ENCODE data around the gene CCDC73.
"Not testable (repeated sequence)": the region's sequence is repeated elsewhere in the genome, so short reads cannot be mapped to it uniquely, and the experiment has no call there.

The CCDC73 gene

DNA sequence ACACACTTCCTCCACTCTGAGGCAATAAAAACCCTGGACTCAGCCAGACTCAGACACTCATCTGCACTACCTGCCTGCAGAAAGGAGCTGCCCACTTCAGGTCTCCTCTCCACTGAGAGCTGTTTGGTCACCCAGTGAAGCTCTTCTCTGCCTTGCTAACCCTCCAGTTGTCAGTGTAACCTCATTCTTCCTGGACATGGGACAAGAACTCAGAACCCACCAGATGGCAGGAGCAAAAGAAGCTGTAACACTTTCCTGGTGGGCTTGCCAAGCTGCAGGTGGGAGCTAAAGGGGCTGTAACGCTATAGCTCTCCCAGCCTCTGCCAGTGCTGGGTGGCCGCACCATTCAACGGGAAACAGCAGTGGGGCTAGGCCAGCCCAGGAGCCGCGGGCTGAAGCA is 89.7 kb downstream of the CCDC73 start:
- no peak for ATAC-seq

DNA sequence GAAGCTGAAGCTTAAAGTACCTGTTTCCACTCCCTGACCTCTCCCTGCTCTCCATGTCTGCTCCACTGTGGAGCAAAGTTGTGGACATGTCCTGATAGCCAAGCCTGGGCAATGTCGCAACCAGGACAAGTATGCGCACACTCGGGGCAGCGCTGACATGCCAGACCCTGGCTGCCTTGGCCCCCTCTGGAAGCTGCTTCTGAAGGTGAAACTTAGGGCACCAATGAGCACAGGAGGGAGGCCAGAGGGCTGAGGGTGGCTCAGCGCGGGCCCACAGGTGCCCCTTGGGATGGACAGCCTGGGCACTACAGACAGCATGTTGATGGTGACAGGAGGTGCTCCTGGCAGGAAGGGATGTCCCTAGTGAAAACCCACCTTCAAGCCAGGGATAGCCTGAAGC is 90.2 kb downstream of the CCDC73 start:
- ATAC-seq = no peak

DNA sequence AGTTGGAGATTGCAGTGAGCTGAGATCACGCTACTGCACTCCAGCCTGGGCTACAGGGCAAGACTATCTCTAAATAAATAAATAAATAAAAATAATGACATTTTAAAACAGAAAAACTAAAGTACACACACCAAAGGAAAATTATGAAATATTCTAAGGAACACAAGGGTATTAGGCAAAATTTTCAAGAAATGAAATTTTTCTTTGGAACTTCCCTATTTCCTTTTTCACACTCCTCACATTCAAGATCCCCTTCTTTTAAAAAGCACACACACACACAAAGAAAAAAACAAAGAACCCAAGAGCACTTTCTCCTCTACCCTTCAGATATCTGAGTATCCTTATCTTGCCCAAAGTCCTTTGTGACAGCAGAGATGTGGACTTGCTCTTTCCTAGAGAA is 92.8 kb downstream of the CCDC73 start:
- ATAC-seq = no peak

DNA sequence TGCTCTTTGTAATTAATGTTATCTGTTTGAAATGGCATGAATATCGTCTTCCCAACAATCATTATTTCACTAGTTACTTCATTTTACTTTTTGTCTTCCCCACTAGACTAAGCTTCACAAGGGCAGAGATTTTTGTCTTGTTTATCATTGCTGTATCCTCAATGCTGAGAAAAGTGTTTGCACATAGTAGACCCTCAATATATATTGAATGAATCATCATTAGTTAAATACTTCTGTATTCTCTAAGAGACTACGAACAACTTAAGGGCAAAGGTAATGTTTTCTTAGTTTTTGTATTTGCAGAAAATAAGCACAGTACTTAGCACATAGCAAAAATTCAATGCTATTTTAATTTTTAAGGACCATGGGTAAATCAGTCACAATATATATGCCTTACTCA is 95.9 kb downstream of the CCDC73 start:
- no peak for ATAC-seq

DNA sequence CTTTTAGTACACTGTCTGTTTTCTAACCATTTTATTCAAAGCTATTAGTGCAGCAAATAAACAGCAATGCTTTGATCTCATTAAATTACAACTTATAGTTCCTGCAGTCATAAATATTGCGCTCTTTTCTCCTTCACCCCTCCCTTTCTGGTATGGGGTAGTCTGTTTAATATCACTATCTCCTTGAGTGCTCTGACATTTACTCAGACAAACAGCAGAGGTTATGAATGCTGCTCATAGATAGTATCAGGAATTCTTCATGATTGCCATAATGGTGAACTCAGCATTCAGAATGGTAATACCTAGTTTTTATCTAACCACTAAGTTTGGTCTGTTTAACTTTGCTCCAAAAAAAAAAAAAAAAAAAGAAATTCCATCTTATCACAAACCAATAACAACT is 123.4 kb downstream of the CCDC73 start:
- ATAC-seq = no peak

DNA sequence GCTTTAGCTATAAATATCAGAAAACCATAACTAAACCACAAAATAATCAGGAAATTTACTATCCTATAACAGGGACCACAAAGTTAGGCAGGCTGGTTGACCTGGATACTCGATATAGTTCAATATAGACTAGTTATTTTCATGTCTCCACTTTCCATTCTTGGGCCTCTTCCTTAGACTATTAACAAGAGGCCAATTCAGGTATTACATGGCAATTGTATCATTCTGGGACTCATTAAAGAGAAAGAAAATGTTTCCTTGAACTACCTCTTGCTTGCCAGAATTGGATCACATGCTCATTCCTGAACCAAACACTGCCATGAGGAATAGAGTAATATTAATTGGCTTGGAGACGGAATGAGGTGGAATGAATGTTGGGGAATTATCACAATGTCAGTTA is 134.8 kb downstream of the CCDC73 start:
- ATAC-seq = no peak

DNA sequence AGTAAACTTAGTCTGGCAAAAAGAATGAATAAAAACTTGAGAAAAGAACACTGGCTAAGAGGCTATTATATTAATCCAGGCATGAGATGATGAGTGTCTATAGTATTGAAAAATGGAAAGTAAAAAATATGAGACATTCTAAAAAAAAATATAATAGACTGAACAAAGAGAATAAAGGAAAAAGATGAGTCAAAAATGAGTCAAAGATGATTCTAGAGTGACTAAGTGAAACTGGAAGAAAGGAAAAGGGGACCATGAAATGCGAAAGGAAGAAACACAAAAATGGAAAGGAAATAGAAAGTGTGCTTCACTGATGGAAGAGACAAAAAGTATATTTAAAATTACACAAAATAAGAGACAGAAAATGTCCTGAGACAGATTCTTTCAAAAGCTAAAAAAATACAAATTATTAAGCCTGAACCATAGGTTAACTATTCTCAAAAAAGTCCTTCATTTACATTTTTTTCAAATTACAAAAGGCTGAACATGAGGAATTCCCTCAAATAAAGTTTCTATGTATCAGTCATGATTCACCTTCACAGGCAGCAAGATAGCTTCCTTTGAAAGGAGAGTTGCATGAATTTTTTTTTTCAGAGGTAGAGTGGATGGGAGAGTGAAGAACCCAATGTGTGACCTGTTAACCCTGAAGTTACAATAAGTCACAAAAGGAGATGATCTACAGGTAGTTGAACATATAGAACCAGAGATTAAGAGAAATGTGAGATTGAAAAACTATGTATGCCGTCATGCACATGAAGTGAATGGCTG is 135.6 kb downstream of the CCDC73 start:
- peak; percentile 38 to 53 for ATAC-seq

DNA sequence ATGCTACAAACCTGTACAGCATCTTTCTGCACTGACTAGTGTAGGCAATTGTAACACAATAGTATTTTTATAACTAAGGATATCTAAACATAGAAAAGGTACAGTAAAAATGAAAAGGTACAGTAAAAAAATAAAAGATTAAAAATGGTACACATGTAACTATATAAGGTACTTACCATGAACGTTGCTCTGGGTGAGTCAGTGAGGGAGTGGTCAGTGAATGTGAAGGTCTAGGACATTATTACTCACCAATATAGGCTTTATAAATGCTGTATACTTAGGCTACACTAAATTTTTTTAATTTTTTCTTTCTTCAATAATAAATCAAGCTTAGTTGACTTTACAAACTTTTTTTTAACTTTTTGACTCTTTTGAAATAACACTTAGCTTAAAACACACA is 150.9 kb downstream of the CCDC73 start:
- no peak for ATAC-seq

DNA sequence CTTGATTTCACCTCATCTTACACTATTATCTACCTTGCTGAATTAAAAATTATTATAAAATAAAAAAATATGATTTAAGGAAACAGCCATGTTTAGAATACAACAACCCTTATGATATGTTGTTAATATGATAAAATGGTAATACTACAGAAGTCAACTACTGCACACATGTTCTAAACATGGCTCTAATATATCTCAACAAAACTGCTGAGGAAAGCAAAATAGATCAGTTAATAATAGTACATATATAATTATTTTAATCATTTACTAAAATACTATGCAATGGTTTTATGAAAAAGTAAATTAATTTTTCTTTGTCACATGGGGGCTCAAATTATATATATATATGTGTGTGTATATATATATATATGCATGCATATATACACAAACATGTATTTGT is 153.1 kb downstream of the CCDC73 start:
- no peak for ATAC-seq

DNA sequence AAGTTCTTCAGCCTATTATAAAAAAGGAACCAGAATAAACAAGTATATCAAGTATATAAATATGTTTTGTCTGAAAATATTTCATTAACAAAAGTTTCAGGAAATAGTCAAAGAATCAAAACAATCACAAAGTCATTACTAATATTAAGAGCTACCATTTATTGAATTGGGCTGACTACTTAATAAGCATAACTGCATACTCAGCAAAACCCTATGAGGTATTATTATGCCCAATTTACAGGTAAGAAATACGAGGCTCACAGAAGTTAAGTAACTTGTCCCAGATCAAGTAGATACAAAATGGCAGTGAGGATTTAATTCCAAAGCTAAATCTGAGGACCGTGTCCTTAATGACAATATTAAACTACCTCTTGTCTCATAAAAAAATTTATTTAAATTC is 158.6 kb downstream of the CCDC73 start:
- no peak for ATAC-seq

DNA sequence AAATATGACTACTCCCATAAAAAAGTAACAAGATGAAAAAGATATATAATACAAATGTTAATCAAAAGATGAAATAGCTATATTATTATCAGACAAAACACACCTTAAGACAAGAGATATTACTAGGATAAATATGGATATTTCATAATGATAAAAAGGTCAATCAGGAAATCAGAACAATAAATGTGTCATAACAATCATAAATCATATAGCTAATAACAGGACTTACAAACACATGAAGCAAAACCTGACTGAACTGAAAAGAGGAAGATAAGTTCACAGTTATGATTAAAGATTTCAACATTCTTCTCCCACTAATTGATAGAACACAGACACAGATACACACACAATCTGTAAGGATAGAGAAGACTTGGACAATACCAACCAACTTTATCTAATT is 163.6 kb downstream of the CCDC73 start:
- ATAC-seq = no peak

DNA sequence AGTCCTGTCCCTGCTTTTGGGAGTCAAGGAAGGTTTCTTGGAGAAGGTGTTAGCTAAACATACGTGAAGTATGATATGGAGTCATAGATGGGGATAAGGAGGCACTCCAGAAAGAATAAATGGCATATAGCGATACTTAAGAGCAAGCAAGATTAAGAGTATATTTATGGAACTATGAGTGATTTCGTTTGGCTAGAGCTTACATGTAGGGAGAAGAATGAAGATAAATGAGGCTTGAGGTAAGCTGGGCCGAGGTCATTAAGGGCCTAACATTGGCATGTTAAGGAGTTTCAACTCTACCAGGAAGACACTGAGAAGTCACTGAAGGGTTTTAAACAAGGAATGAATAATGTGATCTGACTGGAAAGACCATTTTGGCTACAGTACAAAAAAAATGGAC is 177.6 kb downstream of the CCDC73 start:
- no peak for ATAC-seq

DNA sequence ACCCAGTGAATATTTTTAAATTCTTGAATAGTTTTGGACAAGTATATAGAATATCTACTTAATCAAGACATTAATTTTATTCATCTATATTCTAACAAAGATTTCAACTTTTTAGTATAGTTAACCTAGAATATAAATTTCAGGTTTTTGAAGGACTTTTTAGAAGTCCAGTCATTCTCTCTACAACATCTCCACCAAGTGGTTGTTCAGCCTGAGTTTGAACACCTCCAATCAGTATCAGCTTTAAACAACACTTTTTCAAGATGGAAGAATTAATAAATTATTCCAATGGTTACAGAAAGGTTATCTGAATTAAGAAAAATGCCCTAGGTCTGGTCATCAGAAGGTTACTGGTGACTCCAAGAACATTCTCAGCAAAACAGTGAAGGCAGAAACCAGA is 179.0 kb downstream of the CCDC73 start:
- ATAC-seq = no peak

DNA sequence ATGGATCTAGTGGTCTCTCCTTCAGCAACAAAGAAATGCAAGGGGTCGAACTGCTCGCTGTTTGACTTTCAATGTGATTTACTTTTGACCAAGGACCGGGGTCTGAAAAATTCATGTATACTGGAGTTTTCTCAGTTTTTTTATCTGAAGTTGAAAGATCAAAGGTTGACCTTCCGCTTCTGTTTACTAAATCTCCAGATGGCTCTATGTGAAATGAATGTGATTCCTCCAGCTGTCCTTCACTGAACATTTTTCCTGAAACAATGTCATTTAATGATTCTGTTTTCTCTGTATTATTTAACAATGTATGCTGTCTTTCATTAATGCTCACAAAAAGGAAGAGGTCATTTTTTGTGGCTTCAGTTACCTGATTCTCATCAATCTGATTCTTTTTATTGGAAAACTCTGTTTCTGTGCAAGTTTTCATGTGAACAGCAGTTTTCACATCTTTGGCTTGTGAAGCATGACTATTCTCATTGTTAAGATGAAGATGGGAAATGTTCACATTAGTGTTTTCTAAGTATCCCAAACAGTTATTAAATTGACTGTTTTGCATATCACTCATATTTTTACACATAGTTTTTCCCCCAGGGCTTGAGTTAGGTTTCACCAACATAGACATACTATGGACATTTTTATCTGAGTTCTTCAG is 180.8 kb downstream of the CCDC73 start:
- no peak for ATAC-seq

DNA sequence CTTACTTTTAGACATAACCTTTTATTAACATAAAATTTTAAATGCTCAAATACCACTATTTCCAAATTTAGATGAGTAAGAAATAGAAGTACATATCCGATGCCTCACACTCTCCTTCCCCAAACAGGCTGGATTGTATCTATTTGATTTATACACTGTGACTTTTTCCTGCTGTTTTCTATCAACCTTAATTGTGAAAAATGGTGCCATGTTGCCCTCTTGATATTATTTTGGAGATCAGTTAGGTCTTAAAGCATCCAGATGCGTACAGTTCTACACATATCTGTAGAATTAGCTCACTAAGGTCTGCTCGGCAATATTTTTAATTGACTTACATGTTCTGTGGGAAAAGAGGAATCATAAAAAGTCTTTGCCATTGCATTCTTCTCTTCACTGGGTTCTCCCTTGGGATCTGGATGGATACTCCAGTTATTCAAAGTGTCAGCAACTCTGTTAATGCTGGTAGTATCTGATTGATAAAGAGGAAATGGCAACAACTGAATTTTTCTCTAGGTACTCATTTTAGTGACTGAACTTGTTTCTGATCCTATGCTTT is 183.6 kb downstream of the CCDC73 start:
- no peak for ATAC-seq

DNA sequence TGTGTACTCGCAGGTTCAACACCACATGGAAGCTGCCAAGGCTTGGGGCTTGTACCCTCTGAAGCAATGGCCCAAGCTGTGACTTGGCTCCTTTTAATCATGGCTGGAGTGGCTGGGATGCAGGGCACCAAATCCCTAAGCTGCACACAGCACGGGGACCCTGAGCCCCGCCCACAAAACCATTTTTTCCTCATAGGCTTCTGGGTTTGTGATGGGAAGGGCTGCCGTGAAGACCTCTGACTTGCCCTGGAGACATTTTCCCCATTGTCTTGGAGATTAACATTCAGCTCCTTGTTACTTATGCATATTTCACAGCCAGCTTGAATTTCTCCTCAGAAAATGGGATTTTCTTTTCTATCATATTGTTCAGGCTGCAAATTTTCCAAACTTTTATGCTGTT is 185.6 kb downstream of the CCDC73 start:
- not testable (repeated sequence) for ATAC-seq

DNA sequence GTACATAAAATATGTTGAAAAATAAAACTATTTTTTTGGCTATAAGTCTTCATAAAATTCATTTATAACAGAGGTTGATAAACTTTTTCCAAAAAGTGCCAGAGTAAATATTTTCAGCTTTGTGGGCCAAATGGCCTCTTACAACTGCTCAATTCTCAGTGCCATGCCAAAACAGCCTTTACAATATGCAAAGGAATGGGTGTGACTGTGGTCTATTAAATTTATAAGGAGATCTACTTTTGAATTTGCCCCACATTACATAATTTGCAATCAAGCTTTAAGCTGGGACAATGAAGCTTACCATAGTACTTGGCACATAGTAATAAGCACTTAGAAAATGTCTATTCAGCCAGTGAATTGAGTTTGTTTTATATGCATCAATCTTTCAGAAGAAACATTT is 188.2 kb downstream of the CCDC73 start:
- ATAC-seq = no peak

DNA sequence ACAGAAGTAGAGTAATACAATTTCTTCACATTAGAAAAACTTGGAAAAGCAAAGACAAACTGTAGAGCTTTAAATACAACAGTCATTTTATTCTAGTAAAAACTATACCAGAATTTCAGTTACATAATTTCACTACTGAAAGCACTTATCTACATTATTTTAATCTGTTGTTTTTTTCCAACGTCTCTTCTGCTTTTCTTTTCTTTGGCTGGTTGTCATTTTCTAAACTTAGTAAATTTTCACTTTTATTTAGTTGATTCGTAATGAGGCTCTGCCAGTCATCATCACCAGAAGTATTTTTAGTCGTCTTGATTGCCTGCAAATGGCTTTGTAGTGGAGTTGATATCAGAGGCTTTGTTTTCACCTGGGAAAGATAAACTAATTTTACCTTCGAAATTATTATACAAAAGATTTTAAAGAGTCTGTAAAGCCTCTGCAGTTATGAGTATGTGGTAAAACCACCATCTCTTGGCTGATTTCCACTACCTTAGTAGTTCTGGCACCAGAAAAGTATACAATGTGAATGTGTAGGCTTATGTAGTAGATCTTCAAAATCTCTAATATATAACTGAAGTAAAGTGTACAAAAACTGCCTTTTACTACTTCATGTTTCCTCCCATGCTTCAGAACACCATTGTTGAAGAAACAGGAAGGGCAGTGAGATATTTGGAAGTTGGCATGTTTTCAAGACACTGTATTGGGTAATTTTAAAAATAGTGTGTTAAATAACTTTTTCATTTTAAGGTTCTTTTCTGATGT is 191.6 kb downstream of the CCDC73 start:
- no peak for ATAC-seq

DNA sequence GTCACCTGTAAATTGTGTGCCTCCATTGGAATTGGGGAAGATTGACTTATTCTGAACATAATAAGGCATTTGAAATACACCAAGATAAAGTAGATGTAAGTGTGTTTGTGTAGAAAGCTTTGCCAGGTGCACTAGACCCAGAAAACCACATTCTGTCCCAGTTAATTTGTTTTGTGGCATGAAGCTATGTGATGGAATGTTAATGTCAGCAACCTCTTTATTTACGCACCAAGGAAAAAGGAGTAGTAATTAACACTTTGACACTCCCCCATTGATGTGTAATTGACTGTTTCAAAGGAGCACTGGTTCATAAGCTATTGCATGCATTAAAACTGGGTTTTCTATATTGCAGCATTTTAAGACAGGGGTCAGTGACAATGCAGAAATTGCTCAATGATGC is 196.5 kb downstream of the CCDC73 start:
- ATAC-seq = no peak

DNA sequence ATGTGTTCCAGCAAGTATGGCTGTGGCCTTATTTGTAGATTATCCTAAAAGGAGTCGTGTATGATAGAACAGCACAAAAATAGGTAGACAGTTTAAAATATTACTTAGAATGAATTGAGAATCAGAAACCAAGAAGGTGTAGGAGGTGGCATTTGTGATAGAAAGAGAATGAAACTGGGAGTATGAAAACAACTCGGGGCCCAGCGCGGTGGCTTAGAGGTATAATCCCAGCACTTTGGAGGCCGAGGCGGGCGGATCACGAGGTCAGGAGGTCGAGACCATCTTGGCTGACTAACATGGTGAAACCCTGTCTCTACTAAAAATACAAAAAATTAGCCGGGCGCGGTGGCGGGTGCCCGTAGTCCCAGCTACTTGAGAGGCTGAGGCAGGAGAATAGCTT is 198.3 kb downstream of the CCDC73 start:
- peak in 1 of 2 donors; percentile 43 for ATAC-seq

DNA sequence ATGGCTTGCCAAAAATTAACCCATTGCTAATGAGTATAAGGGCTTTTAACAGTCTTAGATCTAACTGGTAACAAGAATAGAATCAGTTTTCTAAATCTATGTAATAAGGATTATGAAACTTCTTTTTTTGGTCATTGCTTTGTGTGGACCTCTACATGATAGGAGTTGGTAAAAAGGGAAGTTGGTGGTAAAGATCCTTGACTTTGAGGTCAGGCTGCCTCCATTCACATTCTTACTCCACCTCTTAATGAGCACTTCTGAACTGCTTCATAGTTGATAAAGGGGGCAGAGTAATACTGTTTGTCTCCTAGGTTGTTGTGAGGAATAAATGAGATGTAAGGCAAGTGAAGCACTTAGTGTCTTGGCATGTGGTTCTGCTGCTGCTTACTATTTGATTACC is 200.2 kb downstream of the CCDC73 start:
- no peak for ATAC-seq

DNA sequence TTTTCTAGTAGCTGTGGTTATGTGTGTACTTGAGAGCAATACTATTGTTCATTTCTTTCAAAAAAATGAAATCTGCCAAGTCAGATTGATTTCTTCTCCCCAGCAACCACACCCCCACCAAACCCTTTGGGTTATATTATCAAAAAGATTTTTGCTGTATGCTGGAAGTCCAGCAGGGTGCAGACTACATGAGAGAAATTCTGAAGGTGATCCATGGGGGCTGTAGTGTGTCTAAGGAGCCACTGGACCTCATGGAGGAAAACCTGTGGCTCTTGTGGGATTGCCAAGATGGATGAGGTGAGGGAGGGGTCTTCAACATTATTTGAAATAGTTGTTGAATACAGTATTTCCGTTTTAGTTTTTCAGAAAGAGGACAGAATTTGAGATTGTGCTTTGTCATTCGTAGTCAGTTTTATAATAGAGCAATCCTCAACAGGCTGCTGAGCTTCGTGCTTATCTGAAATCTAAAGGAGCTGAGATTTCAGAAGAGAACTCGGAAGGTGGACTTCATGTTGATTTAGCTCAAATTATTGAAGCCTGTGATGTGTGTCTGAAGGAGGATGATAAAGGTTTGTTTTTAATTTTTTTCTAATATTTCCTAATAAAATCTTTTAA is 207.8 kb downstream of the CCDC73 start:
- no peak for ATAC-seq

DNA sequence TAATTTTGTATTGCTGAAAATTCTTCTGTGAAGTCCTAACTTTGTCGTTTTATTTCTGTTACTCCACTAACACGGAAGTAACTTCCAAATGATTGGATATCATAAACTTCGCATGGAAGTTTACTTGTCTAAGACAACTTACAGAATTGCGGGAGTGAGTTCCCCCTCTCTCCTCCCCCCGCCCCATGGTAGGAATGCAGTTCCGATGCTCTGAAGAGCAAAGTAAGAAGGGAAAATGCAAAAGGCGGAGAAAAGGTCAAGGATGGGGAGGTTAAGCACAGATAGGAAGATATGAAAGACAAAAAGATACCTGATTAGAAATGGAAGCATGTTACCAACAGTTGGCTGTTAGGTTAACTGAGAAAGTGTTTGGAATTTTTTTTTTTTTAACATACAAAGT is 209.5 kb downstream of the CCDC73 start:
- no peak for ATAC-seq

All from activated CD4-positive, CD25-positive, alpha-beta regulatory T cell treated with anti-CD3 and anti-CD28 coated beads, Interleukin-2, amount 50 U/mL, for 24 hours (primary cell).